Keratinocyte (primary cell): ENCODE data around the gene MYH6. TPM values are rescaled to one million over a fixed set of nuclear protein-coding genes. Genes with fewer than 3 reads are reported as not detected.
"Not testable (repeated sequence)": the region's sequence is repeated elsewhere in the genome, so short reads cannot be mapped to it uniquely, and the experiment has no call there.

Experiments
- DNase-seq: peaks from one replicate; pipeline ENCODE4 v3.0.0-alpha.2; 2011; ENCODE audit warnings: low read depth, missing footprints, low spot score
- FAIRE-seq: peaks from 2 replicates; lab custom pipeline; 2011; peaks lifted over from hg19 to GRCh38; lab: Jason Lieb, UNC
- H2AFZ ChIP-seq: 2 replicates; pipeline ENCODE4 v1.6.0; 2012; ENCODE audit warnings: low read length, control low read depth, inconsistent platforms; ENCODE audit not compliant: control insufficient read depth
- H3K27ac ChIP-seq: 2 replicates; pipeline ENCODE4 v1.5.1; 2011; ENCODE audit warnings: low read length; ENCODE audit not compliant: control insufficient read depth, insufficient read depth
- H3K27me3 ChIP-seq: 3 replicates; pipeline ENCODE4 v1.6.0; 2011; ENCODE audit warnings: low read length; ENCODE audit not compliant: control insufficient read depth, insufficient read depth; ENCODE audit errors: extremely low read depth
- H3K36me3 ChIP-seq, 2 experiments: 2 replicates in 1 of 2; 3 replicates in 1 of 2; pipeline ENCODE4 v1.5.1; 2011; ENCODE audit warnings: low read length in 2 of 2, mild to moderate bottlenecking in 1 of 2; ENCODE audit not compliant: control insufficient read depth in 2 of 2, insufficient read depth in 2 of 2; ENCODE audit errors: extremely low read depth in 1 of 2
- H3K4me1 ChIP-seq: 3 replicates; pipeline ENCODE4 v1.5.1; 2011; ENCODE audit warnings: low read length; ENCODE audit not compliant: control insufficient read depth, insufficient read depth; ENCODE audit errors: extremely low read depth
- H3K4me2 ChIP-seq: 3 replicates; pipeline ENCODE4 v1.6.0; 2011; ENCODE audit warnings: low read depth, low read length; ENCODE audit not compliant: control insufficient read depth, insufficient read depth; ENCODE audit errors: extremely low read depth
- H3K4me3 ChIP-seq, 3 experiments: fragments of 200-600 bp in 1 of 3; sonication (generic) in 1 of 3; 2 replicates in 2 of 3; 3 replicates in 1 of 3; pipeline ENCODE4 v1.5.1; 2011 to 2016; ENCODE audit warnings: low read length in 3 of 3, mild to moderate bottlenecking in 3 of 3, control low read depth in 2 of 3, inconsistent platforms in 1 of 3, low read depth in 1 of 3, mixed read lengths in 1 of 3, mixed run types in 1 of 3, moderate library complexity in 1 of 3; ENCODE audit not compliant: control insufficient read depth in 2 of 3, insufficient read depth in 2 of 3; ENCODE audit errors: extremely low read depth in 1 of 3
- H3K79me2 ChIP-seq: 2 replicates; pipeline ENCODE4 v1.6.0; 2012; ENCODE audit warnings: low read length; ENCODE audit not compliant: control insufficient read depth, insufficient read depth
- H3K9ac ChIP-seq: 3 replicates; pipeline ENCODE4 v1.6.0; 2011; ENCODE audit warnings: low read length; ENCODE audit not compliant: control insufficient read depth, insufficient read depth; ENCODE audit errors: extremely low read depth
- H3K9me1 ChIP-seq: 3 replicates; pipeline ENCODE4 v1.6.0; 2011; ENCODE audit warnings: low read length; ENCODE audit not compliant: control insufficient read depth, insufficient read depth; ENCODE audit errors: extremely low read depth
- H3K9me3 ChIP-seq: 2 replicates; pipeline ENCODE4 v1.5.1; 2012; ENCODE audit warnings: low read depth, low read length; ENCODE audit not compliant: control insufficient read depth
- H4K20me1 ChIP-seq: 3 replicates; pipeline ENCODE4 v1.6.0; 2011; ENCODE audit warnings: low read length; ENCODE audit not compliant: control insufficient read depth, insufficient read depth; ENCODE audit errors: extremely low read depth
- EZH2 ChIP-seq: IDR thresholded peaks from one replicate; pipeline ENCODE4 v1.6.1; 2012; ENCODE audit warnings: inconsistent platforms, mild to moderate bottlenecking, low read length, moderate library complexity
- dilution Hi-C: fragments of 300-500 bp; cut with MboI; formaldehyde crosslinking; loops from one replicate; pipeline ENCODE4 v1.7.0; 2020; ENCODE audit warnings: low sequenced_read_pairs; ENCODE audit not compliant: extremely low pct_ligation_motif_present
- polyA plus RNA-seq, 5 experiments: library from polyadenylated mRNA; depleted of rRNA in 3 of 5; stranded (reverse) in 3 of 5; stranded (forward) in 1 of 5; unstranded in 1 of 5; fragments of >200 nt; gene quantifications; 1 replicate in 1 of 5; 2 replicates in 3 of 5; 3 replicates in 1 of 5; pipeline versions ENCODE4 v1.2.1 to v1.2.3, GENCODE V29; 2011 to 2012; ENCODE audit warnings: missing spikeins in 2 of 5, low read depth in 1 of 5, low replicate concordance in 1 of 5
- TF ChIP-seq, protein P1 (sequence below), 3 experiments: IDR thresholded peaks in 1 of 3; conservative IDR thresholded peaks in 1 of 3; optimal IDR thresholded peaks in 1 of 3; 2 replicates in 2 of 3; 3 replicates in 1 of 3; pipeline versions ENCODE3 to v1.5.1; 2011; ENCODE audit warnings: low read length in 3 of 3, mild to moderate bottlenecking in 3 of 3, moderate library complexity in 2 of 3, control low read depth in 1 of 3, inconsistent platforms in 1 of 3; ENCODE audit not compliant: insufficient read depth in 2 of 3; ENCODE audit errors: extremely low read depth in 1 of 3

The MYH6 gene
- polyA plus RNA-seq, 1 donor (not counting 4 experiments of a cell fraction or from before 2014, with no cell fraction given) = not detected

DNA sequence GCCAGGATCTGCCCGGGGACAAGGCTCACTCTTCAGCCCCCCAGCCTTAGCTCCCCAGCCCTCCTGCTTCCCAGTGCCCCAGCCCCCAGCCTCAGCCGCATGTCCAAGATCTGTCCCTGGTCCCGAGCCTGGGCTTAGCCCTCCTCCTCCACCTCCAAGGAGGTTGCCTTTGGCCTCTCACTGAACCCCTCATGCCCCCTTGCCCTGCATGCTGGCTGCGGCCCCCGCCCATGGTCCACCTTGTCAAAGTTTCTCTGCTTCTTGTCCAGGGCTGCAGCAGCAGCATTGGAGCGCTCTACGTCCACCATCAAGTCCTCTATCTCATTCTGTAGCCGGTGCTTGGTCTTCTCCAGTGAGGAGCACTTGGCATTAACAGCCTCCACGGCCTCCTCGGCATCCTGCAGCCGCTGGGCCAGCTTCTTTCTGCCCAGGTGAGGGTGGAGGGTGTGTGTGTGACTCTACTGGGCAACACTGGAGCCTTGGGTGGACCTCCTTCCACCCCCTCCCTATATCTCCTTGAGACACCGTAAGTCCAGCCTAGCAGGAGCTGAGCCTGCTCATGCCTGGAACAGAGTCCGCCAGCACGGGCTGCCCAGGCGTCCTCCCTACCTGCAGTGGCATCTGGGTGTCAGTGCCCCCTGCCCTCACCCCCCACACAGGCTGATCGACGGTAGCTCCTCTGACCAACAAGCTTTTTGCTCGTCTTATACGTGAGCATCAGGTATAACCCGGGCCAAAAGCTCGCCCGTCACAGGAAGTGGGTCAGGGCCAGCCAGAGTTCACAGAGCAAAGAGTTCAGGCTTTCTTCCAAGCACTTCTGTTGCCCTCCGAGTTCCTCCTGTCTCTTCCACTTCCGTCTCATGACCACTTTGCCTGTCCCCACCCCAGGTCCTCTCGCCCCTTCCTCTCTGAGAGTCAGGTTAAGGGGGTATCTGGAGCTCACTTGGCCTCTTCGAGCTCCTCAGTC, 19.9 kb downstream of the MYH6 start:
- no peak for FAIRE-seq
- no peak overlapping the region for H2AFZ ChIP-seq
- no peaks in the 10 kb centered on the region for H3K9me3 ChIP-seq
- no peaks in the 10 kb centered on the region for H4K20me1 ChIP-seq
- no peaks in the 10 kb centered on the region for H3K9me1 ChIP-seq
- H3K4me3 ChIP-seq = no peak overlapping the region
- peaks cover 9% of the 10 kb centered on the region for H3K27me3 ChIP-seq
- no peak for DNase-seq
- TF ChIP-seq EZH2 = no peak
- TF ChIP-seq, protein P1, sequence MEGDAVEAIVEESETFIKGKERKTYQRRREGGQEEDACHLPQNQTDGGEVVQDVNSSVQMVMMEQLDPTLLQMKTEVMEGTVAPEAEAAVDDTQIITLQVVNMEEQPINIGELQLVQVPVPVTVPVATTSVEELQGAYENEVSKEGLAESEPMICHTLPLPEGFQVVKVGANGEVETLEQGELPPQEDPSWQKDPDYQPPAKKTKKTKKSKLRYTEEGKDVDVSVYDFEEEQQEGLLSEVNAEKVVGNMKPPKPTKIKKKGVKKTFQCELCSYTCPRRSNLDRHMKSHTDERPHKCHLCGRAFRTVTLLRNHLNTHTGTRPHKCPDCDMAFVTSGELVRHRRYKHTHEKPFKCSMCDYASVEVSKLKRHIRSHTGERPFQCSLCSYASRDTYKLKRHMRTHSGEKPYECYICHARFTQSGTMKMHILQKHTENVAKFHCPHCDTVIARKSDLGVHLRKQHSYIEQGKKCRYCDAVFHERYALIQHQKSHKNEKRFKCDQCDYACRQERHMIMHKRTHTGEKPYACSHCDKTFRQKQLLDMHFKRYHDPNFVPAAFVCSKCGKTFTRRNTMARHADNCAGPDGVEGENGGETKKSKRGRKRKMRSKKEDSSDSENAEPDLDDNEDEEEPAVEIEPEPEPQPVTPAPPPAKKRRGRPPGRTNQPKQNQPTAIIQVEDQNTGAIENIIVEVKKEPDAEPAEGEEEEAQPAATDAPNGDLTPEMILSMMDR (optimal IDR thresholded peaks at IDR 0.05 in 1 of 3, IDR thresholded peaks at IDR 0.05 in 1 of 3, conservative IDR thresholded peaks at IDR 0.05 in 1 of 3; ENCODE audit: extremely low read depth in 1 of 3, insufficient read depth in 2 of 3, low read length in 3 of 3) = no peak
- no peak overlapping the region for H3K27ac ChIP-seq
- dilution Hi-C loops = no loop called here
- no peak overlapping the region for H3K4me2 ChIP-seq
- no peaks in the 10 kb centered on the region for H3K4me1 ChIP-seq
- H3K36me3 ChIP-seq = no peaks in the 10 kb centered on the region
- H3K79me2 ChIP-seq = no peaks in the 10 kb centered on the region
- H3K9ac ChIP-seq = no peak overlapping the region

DNA sequence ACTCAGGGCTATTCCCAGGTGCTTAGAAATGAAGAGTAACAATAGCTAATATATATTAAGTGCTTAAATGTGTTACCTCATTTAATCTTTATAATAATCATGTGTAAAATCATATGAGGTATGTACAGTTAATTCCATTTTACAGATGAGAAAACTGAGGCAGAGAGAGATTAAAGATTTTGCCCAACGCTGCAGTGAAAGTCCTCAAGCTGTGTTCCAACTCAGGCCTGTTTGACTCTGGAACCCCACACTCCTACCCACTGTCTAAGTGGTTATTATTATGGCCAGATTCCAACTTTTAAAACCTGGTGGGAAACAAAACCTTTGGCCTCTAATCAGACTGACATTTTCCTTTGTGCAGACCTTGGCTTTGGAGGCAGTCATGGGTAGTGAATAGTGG, 21.1 kb downstream of the MYH6 start:
- no peak overlapping the region for H3K4me2 ChIP-seq
- FAIRE-seq = no peak
- H3K79me2 ChIP-seq = no peaks in the 10 kb centered on the region
- no peaks in the 10 kb centered on the region for H3K4me1 ChIP-seq
- H3K9me1 ChIP-seq = no peaks in the 10 kb centered on the region
- H3K27ac ChIP-seq = no peak overlapping the region
- dilution Hi-C loops = no loop called here
- no peaks in the 10 kb centered on the region for H4K20me1 ChIP-seq
- no peaks in the 10 kb centered on the region for H3K9me3 ChIP-seq
- no peak overlapping the region for H3K9ac ChIP-seq
- H3K36me3 ChIP-seq = no peaks in the 10 kb centered on the region
- peaks cover 3% of the 10 kb centered on the region for H3K27me3 ChIP-seq
- DNase-seq = no peak
- no peak for TF ChIP-seq EZH2
- TF ChIP-seq, protein P1 (optimal IDR thresholded peaks at IDR 0.05 in 1 of 3, IDR thresholded peaks at IDR 0.05 in 1 of 3, conservative IDR thresholded peaks at IDR 0.05 in 1 of 3; ENCODE audit: extremely low read depth in 1 of 3, insufficient read depth in 2 of 3, low read length in 3 of 3) = no peak
- no peak overlapping the region for H2AFZ ChIP-seq
- no peak overlapping the region for H3K4me3 ChIP-seq

DNA sequence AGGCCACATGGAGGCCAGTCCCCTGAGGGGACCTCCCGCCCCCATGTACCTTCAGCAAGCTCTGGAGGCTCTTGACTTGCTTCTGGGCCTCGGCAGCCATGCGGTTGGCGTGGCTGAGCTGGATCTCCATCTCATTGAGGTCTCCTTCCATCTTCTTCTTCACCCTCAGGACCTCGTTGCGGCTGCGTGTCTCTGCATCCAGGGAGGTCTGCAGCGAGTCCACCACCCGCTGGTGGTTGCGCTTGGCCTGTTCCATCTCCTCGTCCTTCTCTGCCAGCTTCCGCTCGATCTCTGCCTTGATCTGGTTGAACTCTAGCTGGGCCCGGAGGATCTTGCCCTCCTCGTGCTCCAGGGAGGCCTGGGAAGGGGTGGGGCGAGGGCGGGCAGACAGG, 21.8 kb downstream of the MYH6 start:
- H3K4me2 ChIP-seq, H3K9ac ChIP-seq, H2AFZ ChIP-seq, FAIRE-seq, H3K79me2 ChIP-seq, H3K9me3 ChIP-seq, dilution Hi-C loops, H3K27me3 ChIP-seq, H3K4me3 ChIP-seq, H3K27ac ChIP-seq, DNase-seq, H3K9me1 ChIP-seq, H3K4me1 ChIP-seq, H3K36me3 ChIP-seq, H4K20me1 ChIP-seq: not testable (repeated sequence)
